Mucosa of descending colon (tissue), 3 donors: Measurements from ENCODE around the gene DUOXA1. TPM values are rescaled to one million over a fixed set of nuclear protein-coding genes. Genes with fewer than 3 reads are reported as not detected.
"Not testable (repeated sequence)": the region's sequence is repeated elsewhere in the genome, so short reads cannot be mapped to it uniquely, and the experiment has no call there.

Experiments used
- ATAC-seq: fragments of 200-7000 bp; cut with Tn5 transposase; one replicate; pipeline ENCODE4 v1.9.1; 2020; ENCODE audit warnings: mild to moderate bottlenecking, moderate library complexity
- DNase-seq, 3 donors: peaks; one replicate each; pipeline ENCODE4 v3.0.0-alpha.2; 2020
- H3K36me3 ChIP-seq: fragments of 200-600 bp; one replicate; pipeline ENCODE4 v1.8.0; 2021; ENCODE audit warnings: low read depth, mild to moderate bottlenecking
- H3K4me1 ChIP-seq: fragments of 200-600 bp; one replicate; pipeline ENCODE4 v1.8.0; 2021; ENCODE audit warnings: low read depth, mild to moderate bottlenecking
- H3K4me3 ChIP-seq: fragments of 200-600 bp; one replicate; pipeline ENCODE4 v1.8.0; 2021; ENCODE audit warnings: mild to moderate bottlenecking
- H3K9me3 ChIP-seq: fragments of 200-600 bp; one replicate; pipeline ENCODE4 v1.8.0; 2021; ENCODE audit warnings: mild to moderate bottlenecking
- intact Hi-C, 2 donors: fragments of 100-400 bp; cut with DNase I in 1 of 2; cut with micrococcal nuclease in 1 of 2; formaldehyde crosslinking; loops; one replicate each; pipeline versions ENCODE4 v1.11.0 to v1.11.1; 2022; cut with DNase I, micrococcal nuclease
- total RNA-seq, 3 donors: library from RNA; stranded (reverse); fragmentation: NEBNext Ultra II Directional in 2 of 3; extraction: Animal tissue kit (Norgen Biotek cat#: 25700) in 2 of 3; gene quantifications; one replicate each; pipeline versions ENCODE4 v1.2.1 to v1.2.4, GENCODE V29; 2021 to 2023
- donor health status: DM: no; HTN: no; CAD: no; lungs with moderate emphysema.
- donor health status: DM: no; HTN: no; CAD: no.
- donor health status: DM: no; HTN: yes; CAD: no.

Gene DUOXA1
- total RNA-seq, 3 donors from 2014 or later, result 0.29 to 1.6 (median 1.6) TPM

- intact Hi-C loops, ATAC-seq, H3K4me3 ChIP-seq, H3K4me1 ChIP-seq, H3K36me3 ChIP-seq, DNase-seq, H3K9me3 ChIP-seq: not testable (repeated sequence)
Observed at GRCh38 chr15:45079201-45079600, 50.5 kb downstream of the DUOXA1 start.

GRCh38 chr15:45077391-45077790 lies 52.3 kb downstream of the DUOXA1 start:
- H3K9me3 ChIP-seq, H3K4me3 ChIP-seq, H3K36me3 ChIP-seq, intact Hi-C loops, H3K4me1 ChIP-seq: not testable (repeated sequence)
- DNase-seq (peak in 1 of 3 donors; percentile 60), ATAC-seq (peak; percentile 34)

- ATAC-seq, result peak; percentile 79
- intact Hi-C loops, result not testable (repeated sequence)
Observed at GRCh38 chr15:45075440-45076320, 54.0 kb downstream of the DUOXA1 start.

GRCh38 chr15:45073602-45074001 lies 56.1 kb downstream of the DUOXA1 start:
- not testable (repeated sequence) for DNase-seq
- peak; percentile 54 for ATAC-seq

More at GRCh38 chr15:45075440-45076320, 54.0 kb downstream of the DUOXA1 start:
- not testable (repeated sequence) for H3K4me3 ChIP-seq, H3K36me3 ChIP-seq, DNase-seq, H3K4me1 ChIP-seq, H3K9me3 ChIP-seq

GRCh38 chr15:45069942-45070360 lies 59.7 kb downstream of the DUOXA1 start:
- DNase-seq, intact Hi-C loops, H3K4me1 ChIP-seq, H3K9me3 ChIP-seq, H3K4me3 ChIP-seq, ATAC-seq, H3K36me3 ChIP-seq: not testable (repeated sequence)

More at GRCh38 chr15:45073602-45074001, 56.1 kb downstream of the DUOXA1 start:
- H3K4me1 ChIP-seq, H3K4me3 ChIP-seq, intact Hi-C loops, H3K36me3 ChIP-seq, H3K9me3 ChIP-seq: not testable (repeated sequence)

Other genes with a start within 250 kb of the DUOXA1 start
- gene TERB2, start 173.2 kb downstream of the DUOXA1 start, total RNA-seq, result not detected
- gene SORD, start 106.7 kb downstream of the DUOXA1 start, total RNA-seq, result 10 to 100 TPM; 11.7 to 31.1 (median 15.8) TPM
- gene DUOX2, start 15.7 kb downstream of the DUOXA1 start, total RNA-seq, result 10 to 100 TPM in 1 of 3 donors, 1 to 10 TPM in 2; 3.1 to 40.1 (median 5.1) TPM
- gene DUOXA2, start 15.6 kb downstream of the DUOXA1 start, total RNA-seq, result 1 to 10 TPM in 2 of 3 donors, under 1 TPM in 1; 0.32 to 5.8 (median 1.2) TPM
- gene DUOX1, start 115 bp upstream of the DUOXA1 start, total RNA-seq, result 1 to 10 TPM in 1 of 3 donors, under 1 TPM in 2; 0.43 to 1.7 (median 0.70) TPM
- gene SHF, start 58.1 kb upstream of the DUOXA1 start, total RNA-seq, result 10 to 100 TPM in 2 of 3 donors, 1 to 10 TPM in 1; 5.4 to 19.2 (median 14.9) TPM
- gene SLC28A2, start 122.4 kb upstream of the DUOXA1 start, total RNA-seq, result 1 to 10 TPM; 1.2 to 3.5 (median 2.6) TPM
- gene GATM, start 248.7 kb upstream of the DUOXA1 start, total RNA-seq, result 10 to 100 TPM in 1 of 3 donors, 1 to 10 TPM in 2; 7.7 to 21.2 (median 8.9) TPM